Suppressor macrophage treated with lipopolysaccharide for 1 hour (primary cell): ENCODE data around the gene OR2T3.
"Not testable (repeated sequence)": the region's sequence is repeated elsewhere in the genome, so short reads cannot be mapped to it uniquely, and the experiment has no call there.

Experiments used
- DNase-seq, 3 donors: peaks; one replicate each; pipeline ENCODE4 v3.0.0-alpha.2; 2020 to 2022

The OR2T3 gene

GRCh38 chr1:248475660-248476059 lies 2.5 kb downstream of the OR2T3 start:
- not testable (repeated sequence) for DNase-seq

GRCh38 chr1:248481686-248482579 lies 8.8 kb downstream of the OR2T3 start:
- not testable (repeated sequence) for DNase-seq

- not testable (repeated sequence) for DNase-seq
Observed at GRCh38 chr1:248488289-248488688, 15.1 kb downstream of the OR2T3 start, which contains the start of gene OR2T5. Gene OR2T5 (plus strand): TSS chr1:248488589. CDS start chr1:248488589, 0 bp downstream.

GRCh38 chr1:248496661-248497060 lies 23.5 kb downstream of the OR2T3 start:
- not testable (repeated sequence) for DNase-seq

- DNase-seq = not testable (repeated sequence)
Observed at GRCh38 chr1:248500305-248501035, 27.3 kb downstream of the OR2T3 start.

GRCh38 chr1:248507773-248508172 lies 34.6 kb downstream of the OR2T3 start, which contains the start of gene OR2G6:
Gene OR2G6 (plus strand): TSS chr1:248508073. CDS start chr1:248521647, 13,574 bp downstream.
- DNase-seq = not testable (repeated sequence)

GRCh38 chr1:248510217-248510616 lies 37.1 kb downstream of the OR2T3 start:
- not testable (repeated sequence) for DNase-seq

GRCh38 chr1:248521856-248522255 lies 48.7 kb downstream of the OR2T3 start:
- DNase-seq = no peak
